SK-N-SH (cell line): ENCODE results near the gene ACTC1. TPM values are rescaled to one million over a fixed set of nuclear protein-coding genes. Genes with fewer than 3 reads are reported as not detected.
A peak's percentile ranks its signal among the peaks of the same experiment; 100 is the strongest.

Experiments
- CTCF ChIA-PET: fragments of 300-600, 350-600 bp; formaldehyde crosslinking; extraction: SDS; loops from one replicate; lab custom pipeline; 2021; lab: Yijun Ruan, JAX
- POLR2A ChIA-PET: fragments of 350-600 bp; sonication (Branson Sonifier 250); formaldehyde crosslinking; extraction: SDS; loops from one replicate; lab custom pipeline; 2020; ENCODE audit warnings: antibody characterized with exemption, inconsistent platforms; lab: Yijun Ruan, JAX
- DNase-seq: peaks from one replicate; pipeline ENCODE4 v3.0.0; 2012
- H2AFZ ChIP-seq: fragments of 200-600 bp; sonication (generic); 2 replicates; pipeline ENCODE4 v1.8.1; 2016; ENCODE audit warnings: antibody characterized with exemption, mild to moderate bottlenecking, low read depth
- H3F3A ChIP-seq: fragments of 200-600 bp; sonication (generic); replicated peaks from 2 replicates; pipeline ENCODE3; 2016; ENCODE audit warnings: antibody characterized with exemption, mild to moderate bottlenecking; ENCODE audit not compliant: insufficient read depth
- H3K27ac ChIP-seq, 2 experiments: fragments of 200-500 bp in 1 of 2; fragments of 200-600 bp in 1 of 2; sonication (Bioruptor generic) in 1 of 2; sonication (generic), shearing (Covaris generic) in 1 of 2; 2 replicates each; pipeline versions ENCODE4 v1.5.1 to v1.6.1; 2014 to 2016; ENCODE audit warnings: low read depth in 2 of 2, inconsistent platforms in 1 of 2, low read length in 1 of 2, mild to moderate bottlenecking in 1 of 2, mixed read lengths in 1 of 2
- H3K27me3 ChIP-seq: fragments of 200-600 bp; sonication (generic), shearing (Covaris generic); 2 replicates; pipeline ENCODE4 v1.6.1; 2016; ENCODE audit warnings: mixed run types; ENCODE audit not compliant: insufficient read depth
- H3K36me3 ChIP-seq, 2 experiments: fragments of 200-500 bp in 1 of 2; fragments of 200-600 bp in 1 of 2; sonication (Bioruptor generic) in 1 of 2; sonication (generic) in 1 of 2; replicated peaks in 1 of 2; 2 replicates each; pipeline versions ENCODE3 to v1.5.1; 2014 to 2016; ENCODE audit warnings: low read length in 1 of 2, mild to moderate bottlenecking in 1 of 2; ENCODE audit not compliant: insufficient read depth in 2 of 2, control insufficient read depth in 1 of 2
- H3K4me1 ChIP-seq, 2 experiments: fragments of 200-500 bp in 1 of 2; fragments of 200-600 bp in 1 of 2; sonication (Bioruptor generic) in 1 of 2; sonication (generic), shearing (Covaris generic) in 1 of 2; 2 replicates each; pipeline versions ENCODE4 v1.5.1 to v1.6.1; 2014 to 2016; ENCODE audit warnings: low read depth in 1 of 2, low read length in 1 of 2, mixed run types in 1 of 2; ENCODE audit not compliant: insufficient read depth in 2 of 2, control insufficient read depth in 1 of 2
- H3K4me2 ChIP-seq: fragments of 200-600 bp; sonication (generic), shearing (Covaris generic); 2 replicates; pipeline ENCODE4 v1.6.1; 2017; ENCODE audit warnings: mixed run types
- H3K4me3 ChIP-seq, 2 experiments: fragments of 200-500 bp in 1 of 2; fragments of 200-600 bp in 1 of 2; sonication (Bioruptor generic) in 1 of 2; sonication (generic), shearing (Covaris generic) in 1 of 2; 2 replicates each; pipeline versions ENCODE4 v1.5.1 to v1.8.1; 2014 to 2016; ENCODE audit warnings: low read depth in 2 of 2, inconsistent platforms in 1 of 2, low read length in 1 of 2, mild to moderate bottlenecking in 1 of 2, mixed read lengths in 1 of 2, moderate library complexity in 1 of 2
- H3K79me2 ChIP-seq: fragments of 200-600 bp; sonication (generic); 2 replicates; pipeline ENCODE4 v1.8.1; 2017; ENCODE audit warnings: mild to moderate bottlenecking; ENCODE audit not compliant: insufficient read depth
- H3K9ac ChIP-seq: fragments of 200-600 bp; sonication (generic); 2 replicates; pipeline ENCODE4 v1.6.1; 2017; ENCODE audit warnings: mixed run types
- H3K9me2 ChIP-seq: fragments of 200-600 bp; sonication (generic); 2 replicates; pipeline ENCODE4 v1.6.1; 2017; ENCODE audit warnings: mixed run types
- H3K9me3 ChIP-seq: fragments of 200-600 bp; sonication (generic); 2 replicates; pipeline ENCODE4 v1.6.1; 2017; ENCODE audit warnings: mixed run types, mild to moderate bottlenecking, moderate library complexity
- H4K20me1 ChIP-seq: fragments of 200-600 bp; sonication (generic); 2 replicates; pipeline ENCODE4 v1.6.1; 2017; ENCODE audit warnings: mild to moderate bottlenecking, mixed run types; ENCODE audit not compliant: insufficient read depth
- FOSL2 ChIP-seq: IDR thresholded peaks from 2 replicates; pipeline ENCODE4 v1.4.0; 2012; ENCODE audit warnings: low read depth, mild to moderate bottlenecking, moderate library complexity, borderline replicate concordance
- FOXJ3 ChIP-seq: sonication (generic); formaldehyde crosslinking; IDR thresholded peaks from 2 replicates; pipeline ENCODE4 v1.5.1; 2020; ENCODE audit warnings: mild to moderate bottlenecking, missing genetic modification reagents
- FOXM1 ChIP-seq: IDR thresholded peaks from 2 replicates; pipeline ENCODE4 v1.4.0; 2012; ENCODE audit warnings: low read depth, mild to moderate bottlenecking
- GABPA ChIP-seq: IDR thresholded peaks from 2 replicates; pipeline ENCODE4 v1.4.0; 2012; ENCODE audit warnings: low read depth, mild to moderate bottlenecking
- GATA2 ChIP-seq: sonication (generic); formaldehyde crosslinking; IDR thresholded peaks from 2 replicates; pipeline ENCODE4 v1.5.0; 2020; ENCODE audit warnings: mild to moderate bottlenecking, missing genetic modification reagents
- JUND ChIP-seq: IDR thresholded peaks from 2 replicates; pipeline ENCODE4 v1.4.0; 2012
- MEF2A ChIP-seq: IDR thresholded peaks from 2 replicates; pipeline ENCODE4 v1.4.0; 2012; ENCODE audit warnings: low read depth, borderline replicate concordance
- MXI1 ChIP-seq: IDR thresholded peaks from 2 replicates; pipeline ENCODE4 v1.6.1; 2012; ENCODE audit warnings: mild to moderate bottlenecking, low read depth, low read length, improper control_type of control experiment
- NRF1 ChIP-seq: IDR thresholded peaks from 2 replicates; pipeline ENCODE4 v1.6.1; 2012; ENCODE audit warnings: low read depth, mild to moderate bottlenecking, low read length
- RAD21 ChIP-seq: IDR thresholded peaks from 2 replicates; pipeline ENCODE4 v1.6.1; 2012; ENCODE audit warnings: mild to moderate bottlenecking, low read length
- RCOR1 ChIP-seq: fragments of 150-350 bp; IDR thresholded peaks from 2 replicates; pipeline ENCODE4 v1.6.1; 2017; ENCODE audit warnings: antibody characterized with exemption, low read length
- RFX5 ChIP-seq: IDR thresholded peaks from 2 replicates; pipeline ENCODE4 v1.6.1; 2012; ENCODE audit warnings: mild to moderate bottlenecking, improper control_type of control experiment, low read length
- RXRA ChIP-seq: IDR thresholded peaks from 2 replicates; pipeline ENCODE4 v1.4.0; 2012; ENCODE audit warnings: low read depth, mild to moderate bottlenecking, borderline replicate concordance
- SIN3A ChIP-seq: IDR thresholded peaks from 2 replicates; pipeline ENCODE4 v1.6.1; 2012; ENCODE audit warnings: low read depth, mild to moderate bottlenecking, low read length, moderate library complexity, borderline replicate concordance
- TAF1 ChIP-seq: IDR thresholded peaks from 2 replicates; pipeline ENCODE4 v1.6.1; 2012; ENCODE audit warnings: low read depth, mild to moderate bottlenecking, low read length, moderate library complexity, borderline replicate concordance
- TCF12 ChIP-seq: IDR thresholded peaks from 2 replicates; pipeline ENCODE4 v1.4.0; 2012
- TEAD4 ChIP-seq: IDR thresholded peaks from 2 replicates; pipeline ENCODE4 v1.4.0; 2012; ENCODE audit warnings: mild to moderate bottlenecking, borderline replicate concordance; ENCODE audit not compliant: insufficient read depth
- YY1 ChIP-seq: IDR thresholded peaks from 2 replicates; pipeline ENCODE4 v1.4.0; 2012; ENCODE audit warnings: low read depth, mild to moderate bottlenecking
- WGBS: methylation state at CpG from one replicate; pipeline ENCODE4 v1.1.6; 2017; ENCODE audit warnings: low lambda C conversion rate; 5-methylcytosine and 5-hydroxymethylcytosine counted together
- polyA plus RNA-seq, 3 experiments: library from polyadenylated mRNA; depleted of rRNA; stranded (reverse); fragments of >200 nt; gene quantifications; 2 replicates each; pipeline ENCODE4 v1.2.3, GENCODE V29; 2012
- TF ChIP-seq, protein P1 (sequence below): IDR thresholded peaks from 2 replicates; pipeline ENCODE4 v1.4.0; 2012; ENCODE audit warnings: low read depth, borderline replicate concordance
- TF ChIP-seq, protein P2 (sequence below): IDR thresholded peaks from 2 replicates; pipeline ENCODE4 v1.4.0; 2012; ENCODE audit warnings: low read depth
- TF ChIP-seq, protein P3 (sequence below): IDR thresholded peaks from 2 replicates; pipeline ENCODE4 v1.4.0; 2012; ENCODE audit warnings: low read depth, borderline replicate concordance
- TF ChIP-seq, protein P4 (sequence below): fragments of 150-350 bp; IDR thresholded peaks from 2 replicates; pipeline ENCODE4 v1.6.1; 2017; ENCODE audit warnings: antibody characterized with exemption, low read length, low read depth, borderline replicate concordance
- TF ChIP-seq, protein P5 (sequence below): IDR thresholded peaks from 2 replicates; pipeline ENCODE4; 2012

The ACTC1 gene
- polyA plus RNA-seq, 1 of the 3 experiments (the other 2 are of a cell fraction) = not detected

DNA sequence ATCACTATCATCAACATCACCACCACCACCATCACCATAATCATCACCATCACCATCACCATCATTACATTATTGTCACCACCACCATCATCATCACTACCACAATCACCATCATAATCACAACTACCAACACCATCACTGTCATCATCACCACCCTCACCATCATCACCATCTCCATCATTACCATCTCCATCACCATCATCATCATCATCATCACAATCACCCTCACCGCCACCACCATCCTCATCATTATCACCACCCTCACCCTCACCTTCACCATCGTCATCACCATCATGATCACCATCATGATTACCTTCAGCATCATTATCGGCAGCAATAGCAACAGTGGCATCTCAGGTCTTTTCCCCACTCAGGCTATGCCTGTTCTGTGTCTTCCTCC, 42.9 kb upstream of the ACTC1 start:
- Histone ChIP-seq H3K4me1 (peaks cover 0 to 9% of the 10 kb centered on the region in 2 experiments; a peak in 1 of 4 replicates), H3K4me3 (no peak overlapping the region), H2AFZ (no peak overlapping the region), H3K9ac (no peak overlapping the region), H3K27me3 (no peaks in the 10 kb centered on the region), H3K4me2 (no peak overlapping the region), H3K9me3 (peaks cover 11% of the 10 kb centered on the region; the same call in 1 of the 2 replicates), H3K9me2 (no peaks in the 10 kb centered on the region), H3K79me2 (no peaks in the 10 kb centered on the region), H3K27ac (no peak overlapping the region), H4K20me1 (no peaks in the 10 kb centered on the region), H3F3A (peaks cover 8% of the 10 kb centered on the region), H3K36me3 (no peaks in the 10 kb centered on the region)
- POLR2A ChIA-PET = no interaction called here
- CTCF ChIA-PET = no interaction called here
- no peak for TF ChIP-seq MEF2A
- TF ChIP-seq, protein P1, sequence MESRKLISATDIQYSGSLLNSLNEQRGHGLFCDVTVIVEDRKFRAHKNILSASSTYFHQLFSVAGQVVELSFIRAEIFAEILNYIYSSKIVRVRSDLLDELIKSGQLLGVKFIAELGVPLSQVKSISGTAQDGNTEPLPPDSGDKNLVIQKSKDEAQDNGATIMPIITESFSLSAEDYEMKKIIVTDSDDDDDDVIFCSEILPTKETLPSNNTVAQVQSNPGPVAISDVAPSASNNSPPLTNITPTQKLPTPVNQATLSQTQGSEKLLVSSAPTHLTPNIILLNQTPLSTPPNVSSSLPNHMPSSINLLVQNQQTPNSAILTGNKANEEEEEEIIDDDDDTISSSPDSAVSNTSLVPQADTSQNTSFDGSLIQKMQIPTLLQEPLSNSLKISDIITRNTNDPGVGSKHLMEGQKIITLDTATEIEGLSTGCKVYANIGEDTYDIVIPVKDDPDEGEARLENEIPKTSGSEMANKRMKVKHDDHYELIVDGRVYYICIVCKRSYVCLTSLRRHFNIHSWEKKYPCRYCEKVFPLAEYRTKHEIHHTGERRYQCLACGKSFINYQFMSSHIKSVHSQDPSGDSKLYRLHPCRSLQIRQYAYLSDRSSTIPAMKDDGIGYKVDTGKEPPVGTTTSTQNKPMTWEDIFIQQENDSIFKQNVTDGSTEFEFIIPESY = no peak
- TF ChIP-seq RXRA = no peak
- TF ChIP-seq FOXM1 = no peak
- TF ChIP-seq GABPA = no peak
- TF ChIP-seq RCOR1 = no peak
- TF ChIP-seq, protein P2, sequence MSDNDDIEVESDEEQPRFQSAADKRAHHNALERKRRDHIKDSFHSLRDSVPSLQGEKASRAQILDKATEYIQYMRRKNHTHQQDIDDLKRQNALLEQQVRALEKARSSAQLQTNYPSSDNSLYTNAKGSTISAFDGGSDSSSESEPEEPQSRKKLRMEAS = no peak
- DNase-seq = no peak
- WGBS = 97% methylated on average over 3 of the region's 3 CpGs

DNA sequence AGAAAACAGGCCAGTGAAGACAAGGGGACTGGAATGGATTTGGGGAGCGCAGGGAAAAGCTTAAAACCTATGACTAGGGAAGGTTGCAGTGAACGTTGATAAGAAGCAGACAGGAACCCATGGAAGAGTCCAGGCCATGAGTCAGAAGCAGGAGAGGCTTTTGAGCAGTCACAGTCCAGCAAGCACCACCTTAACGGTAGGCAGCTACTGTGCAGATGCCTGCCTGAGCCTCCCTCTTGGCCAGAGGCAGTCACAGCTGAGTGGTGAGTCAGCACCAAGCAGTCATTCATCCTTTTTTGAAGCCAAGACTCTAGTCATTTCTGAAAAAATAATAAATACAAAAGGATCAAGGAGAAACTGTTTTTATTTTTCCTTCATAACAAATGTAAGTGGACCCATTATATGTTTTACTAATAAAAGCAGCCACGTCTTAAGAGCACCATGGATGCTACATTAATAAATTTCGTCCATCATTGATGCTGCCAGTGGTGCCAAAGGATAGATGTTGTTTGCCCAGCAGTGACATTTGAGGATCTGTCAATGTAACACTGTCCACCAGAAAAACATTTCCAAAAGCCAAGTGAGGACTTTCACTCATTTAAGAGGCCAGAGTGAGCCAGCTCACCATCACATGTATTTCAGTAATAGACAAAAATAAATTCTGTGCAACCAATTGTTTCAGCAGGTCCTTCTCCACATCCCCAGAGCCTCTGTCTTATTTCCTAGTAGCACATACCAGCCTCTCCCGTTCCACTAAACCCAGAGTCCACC, 42.1 kb upstream of the ACTC1 start:
- peaks cover 11% of the 10 kb centered on the region; the same call in 1 of the 2 replicates for H3K9me3 ChIP-seq
- POLR2A ChIA-PET = no interaction called here
- no peaks in the 10 kb centered on the region for H3K27me3 ChIP-seq
- 41% methylated on average over 6 of the region's 6 CpGs for WGBS
- no peaks in the 10 kb centered on the region for H3K36me3 ChIP-seq
- H4K20me1 ChIP-seq = no peaks in the 10 kb centered on the region
- H3K9ac ChIP-seq = no peak overlapping the region
- H3K27ac ChIP-seq = peak overlapping the region; percentile 19 to 48; a peak in 2 of 4 replicates
- H3K9me2 ChIP-seq = no peaks in the 10 kb centered on the region
- no peak for DNase-seq
- no peaks in the 10 kb centered on the region for H3K79me2 ChIP-seq
- no peak overlapping the region for H3K4me3 ChIP-seq
- peak overlapping the region; percentile 11; the same call in 1 of the 2 replicates for H3K4me2 ChIP-seq
- peaks cover 8% of the 10 kb centered on the region for H3F3A ChIP-seq
- H2AFZ ChIP-seq = no peak overlapping the region
- CTCF ChIA-PET = no interaction called here
- H3K4me1 ChIP-seq = peaks cover 0 to 9% of the 10 kb centered on the region in 2 experiments; a peak in 1 of 4 replicates
- no peak for TF ChIP-seq FOXM1
- TF ChIP-seq TCF12 = peak; percentile 93
- TF ChIP-seq, protein P3, sequence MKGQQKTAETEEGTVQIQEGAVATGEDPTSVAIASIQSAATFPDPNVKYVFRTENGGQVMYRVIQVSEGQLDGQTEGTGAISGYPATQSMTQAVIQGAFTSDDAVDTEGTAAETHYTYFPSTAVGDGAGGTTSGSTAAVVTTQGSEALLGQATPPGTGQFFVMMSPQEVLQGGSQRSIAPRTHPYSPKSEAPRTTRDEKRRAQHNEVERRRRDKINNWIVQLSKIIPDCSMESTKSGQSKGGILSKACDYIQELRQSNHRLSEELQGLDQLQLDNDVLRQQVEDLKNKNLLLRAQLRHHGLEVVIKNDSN = 0 out of 2 replicates have a peak, but pooled peaks have one; percentile 5
- TF ChIP-seq RXRA = no peak
- TF ChIP-seq, protein P4, sequence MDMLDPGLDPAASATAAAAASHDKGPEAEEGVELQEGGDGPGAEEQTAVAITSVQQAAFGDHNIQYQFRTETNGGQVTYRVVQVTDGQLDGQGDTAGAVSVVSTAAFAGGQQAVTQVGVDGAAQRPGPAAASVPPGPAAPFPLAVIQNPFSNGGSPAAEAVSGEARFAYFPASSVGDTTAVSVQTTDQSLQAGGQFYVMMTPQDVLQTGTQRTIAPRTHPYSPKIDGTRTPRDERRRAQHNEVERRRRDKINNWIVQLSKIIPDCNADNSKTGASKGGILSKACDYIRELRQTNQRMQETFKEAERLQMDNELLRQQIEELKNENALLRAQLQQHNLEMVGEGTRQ = no peak
- no peak for TF ChIP-seq TAF1
- TF ChIP-seq RFX5 = no peak
- peak; percentile 42; the same call in 1 of the 2 replicates for TF ChIP-seq TEAD4
- TF ChIP-seq, protein P5, sequence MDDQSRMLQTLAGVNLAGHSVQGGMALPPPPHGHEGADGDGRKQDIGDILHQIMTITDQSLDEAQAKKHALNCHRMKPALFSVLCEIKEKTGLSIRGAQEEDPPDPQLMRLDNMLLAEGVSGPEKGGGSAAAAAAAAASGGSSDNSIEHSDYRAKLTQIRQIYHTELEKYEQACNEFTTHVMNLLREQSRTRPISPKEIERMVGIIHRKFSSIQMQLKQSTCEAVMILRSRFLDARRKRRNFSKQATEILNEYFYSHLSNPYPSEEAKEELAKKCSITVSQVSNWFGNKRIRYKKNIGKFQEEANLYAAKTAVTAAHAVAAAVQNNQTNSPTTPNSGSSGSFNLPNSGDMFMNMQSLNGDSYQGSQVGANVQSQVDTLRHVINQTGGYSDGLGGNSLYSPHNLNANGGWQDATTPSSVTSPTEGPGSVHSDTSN = peak; percentile 91
- TF ChIP-seq FOSL2 = peak; percentile 90
- no peak for TF ChIP-seq RAD21
- no peak for TF ChIP-seq FOXJ3
- no peak for TF ChIP-seq GATA2 (CRISPR knock-in tag)
- no peak for TF ChIP-seq YY1
- TF ChIP-seq JUND = peak; percentile 90
- no peak for TF ChIP-seq SIN3A
- TF ChIP-seq RCOR1 = no peak
- no peak for TF ChIP-seq NRF1
- TF ChIP-seq, protein P2 = peak; percentile 52; the same call in 1 of the 2 replicates
- TF ChIP-seq MXI1 = no peak
